Coronary artery (tissue), 2 donors: ENCODE measurements around the gene HCAR1.
"Not testable (repeated sequence)": the region's sequence is repeated elsewhere in the genome, so short reads cannot be mapped to it uniquely, and the experiment has no call there.

Source experiments
- DNase-seq: peaks from one replicate; pipeline ENCODE4 v3.0.0-alpha.2; 2017; ENCODE audit warnings: low spot score
- H3K27ac ChIP-seq, 2 donors: fragments of 200-600 bp; sonication (generic); one replicate each; pipeline ENCODE4 v1.5.1; 2016 to 2019
- H3K4me3 ChIP-seq: fragments of 200-600 bp; sonication (generic); 2 replicates; pipeline ENCODE4 v1.5.1; 2016; ENCODE audit warnings: mild to moderate bottlenecking, moderate library complexity
- TF ChIP-seq, protein P1 (sequence below): fragments of 200-600 bp; sonication (generic); IDR thresholded peaks from one replicate; pipeline ENCODE4 v1.5.1; 2019; ENCODE audit warnings: antibody characterized with exemption

HCAR1 gene

GRCh38 chr12:122721057-122721545, 9.5 kb downstream of the HCAR1 start:
- H3K27ac ChIP-seq: no peak overlapping the region
- TF ChIP-seq, protein P1, sequence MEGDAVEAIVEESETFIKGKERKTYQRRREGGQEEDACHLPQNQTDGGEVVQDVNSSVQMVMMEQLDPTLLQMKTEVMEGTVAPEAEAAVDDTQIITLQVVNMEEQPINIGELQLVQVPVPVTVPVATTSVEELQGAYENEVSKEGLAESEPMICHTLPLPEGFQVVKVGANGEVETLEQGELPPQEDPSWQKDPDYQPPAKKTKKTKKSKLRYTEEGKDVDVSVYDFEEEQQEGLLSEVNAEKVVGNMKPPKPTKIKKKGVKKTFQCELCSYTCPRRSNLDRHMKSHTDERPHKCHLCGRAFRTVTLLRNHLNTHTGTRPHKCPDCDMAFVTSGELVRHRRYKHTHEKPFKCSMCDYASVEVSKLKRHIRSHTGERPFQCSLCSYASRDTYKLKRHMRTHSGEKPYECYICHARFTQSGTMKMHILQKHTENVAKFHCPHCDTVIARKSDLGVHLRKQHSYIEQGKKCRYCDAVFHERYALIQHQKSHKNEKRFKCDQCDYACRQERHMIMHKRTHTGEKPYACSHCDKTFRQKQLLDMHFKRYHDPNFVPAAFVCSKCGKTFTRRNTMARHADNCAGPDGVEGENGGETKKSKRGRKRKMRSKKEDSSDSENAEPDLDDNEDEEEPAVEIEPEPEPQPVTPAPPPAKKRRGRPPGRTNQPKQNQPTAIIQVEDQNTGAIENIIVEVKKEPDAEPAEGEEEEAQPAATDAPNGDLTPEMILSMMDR: no peak
- no peak for DNase-seq
- H3K4me3 ChIP-seq: no peak overlapping the region

GRCh38 chr12:122716658-122717057, 14.0 kb downstream of the HCAR1 start, which contains the start of gene HCAR3:
TSS of gene HCAR3 (minus strand) at chr12:122716811. CDS start at chr12:122716737, 74 bp downstream.
- not testable (repeated sequence) for H3K27ac ChIP-seq, DNase-seq, H3K4me3 ChIP-seq

DNA sequence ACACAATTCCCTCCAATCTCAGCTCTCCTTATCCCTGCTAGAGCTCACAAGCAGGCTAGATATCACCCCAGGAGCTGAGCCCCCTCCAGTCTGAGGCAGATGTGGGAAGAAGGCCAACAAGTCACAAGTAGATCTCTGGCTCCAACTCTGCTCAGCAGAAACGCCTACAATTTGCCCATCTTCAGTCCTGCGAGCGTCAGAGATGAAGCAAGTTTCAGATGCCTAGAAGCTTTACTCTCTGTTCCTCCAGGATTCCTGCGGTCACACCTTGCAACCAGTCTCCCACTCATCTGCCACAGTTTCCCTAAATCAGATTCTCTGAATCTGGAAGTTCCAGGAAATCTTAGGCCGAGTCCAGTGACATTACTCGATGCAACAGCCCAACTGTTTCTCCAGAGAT, 15.4 kb downstream of the HCAR1 start:
- DNase-seq, H3K4me3 ChIP-seq, H3K27ac ChIP-seq: not testable (repeated sequence)

- H3K27ac ChIP-seq, DNase-seq, H3K4me3 ChIP-seq: not testable (repeated sequence)
Observed at GRCh38 chr12:122713491-122714188, 17.0 kb downstream of the HCAR1 start.

GRCh38 chr12:122711266-122711665, 19.4 kb downstream of the HCAR1 start:
- not testable (repeated sequence) for H3K4me3 ChIP-seq, H3K27ac ChIP-seq, DNase-seq

DNA sequence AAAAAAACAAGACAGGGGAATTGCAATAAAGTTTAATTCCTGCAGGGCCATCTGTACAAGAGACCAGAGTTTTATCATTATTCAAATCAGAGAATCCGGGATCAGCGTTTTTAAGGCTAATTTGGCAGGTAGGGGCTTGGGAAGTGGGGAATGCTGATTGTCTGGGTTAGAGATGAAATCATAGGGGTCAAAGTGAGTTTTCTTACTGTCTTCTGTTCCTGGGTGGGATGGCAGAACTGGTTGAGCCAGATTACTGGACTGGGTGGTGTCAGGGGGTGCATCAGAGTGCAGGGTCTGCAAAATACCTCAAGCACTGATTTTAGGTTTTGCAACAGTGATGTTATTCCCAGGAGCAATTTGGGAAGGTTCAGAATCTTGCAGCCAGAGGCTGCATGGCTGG, 20.3 kb downstream of the HCAR1 start:
- not testable (repeated sequence) for H3K4me3 ChIP-seq, DNase-seq, H3K27ac ChIP-seq

- H3K4me3 ChIP-seq, DNase-seq, H3K27ac ChIP-seq: not testable (repeated sequence)
Observed at GRCh38 chr12:122709287-122709686, 21.4 kb downstream of the HCAR1 start.

DNA sequence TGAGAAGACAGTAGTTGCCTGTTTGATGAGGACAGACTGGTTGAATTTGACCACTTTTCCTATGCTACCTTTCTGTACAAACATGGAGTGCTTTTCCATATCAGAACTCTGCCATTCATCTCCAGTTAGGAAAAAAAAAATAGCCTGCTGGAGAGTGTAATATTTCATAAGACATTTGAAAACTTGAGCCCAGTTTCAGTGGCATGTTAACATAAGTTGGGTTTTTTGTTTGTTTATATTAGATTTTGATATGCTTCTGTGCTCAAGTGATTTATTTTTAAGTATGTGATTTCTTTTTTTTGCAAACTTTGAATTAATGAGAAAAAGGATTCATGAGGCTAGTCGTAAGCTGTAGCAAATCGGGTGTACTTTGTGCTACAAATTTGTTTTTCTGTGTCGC, 26.8 kb downstream of the HCAR1 start:
- DNase-seq, H3K4me3 ChIP-seq, H3K27ac ChIP-seq: not testable (repeated sequence)

- H3K27ac ChIP-seq, H3K4me3 ChIP-seq, DNase-seq: not testable (repeated sequence)
Observed at GRCh38 chr12:122702890-122703611, 27.6 kb downstream of the HCAR1 start, which contains the start of gene HCAR2. TSS of gene HCAR2 (minus strand) at chr12:122703357. CDS start at chr12:122703283, 74 bp downstream.

DNA sequence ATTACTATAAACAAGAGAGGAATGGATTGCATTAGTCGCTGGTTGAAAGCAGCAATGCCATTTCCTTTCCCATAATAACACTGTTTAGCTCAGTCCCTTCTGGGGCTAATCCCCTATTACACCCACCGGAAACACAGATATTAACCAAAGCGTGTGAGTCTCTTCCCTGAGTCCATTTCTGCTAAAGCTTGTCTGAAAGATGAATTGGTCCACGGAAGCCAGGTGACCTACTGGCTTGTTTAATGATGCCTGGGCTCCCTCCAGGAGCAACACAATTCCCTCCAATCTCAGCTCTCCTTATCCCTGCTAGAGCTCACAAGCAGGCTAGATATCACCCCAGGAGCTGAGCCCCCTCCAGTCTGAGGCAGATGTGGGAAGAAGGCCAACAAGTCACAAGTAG, 29.2 kb downstream of the HCAR1 start:
- not testable (repeated sequence) for H3K4me3 ChIP-seq, DNase-seq, H3K27ac ChIP-seq

GRCh38 chr12:122700038-122700710, 30.5 kb downstream of the HCAR1 start:
- not testable (repeated sequence) for H3K4me3 ChIP-seq, H3K27ac ChIP-seq, DNase-seq

DNA sequence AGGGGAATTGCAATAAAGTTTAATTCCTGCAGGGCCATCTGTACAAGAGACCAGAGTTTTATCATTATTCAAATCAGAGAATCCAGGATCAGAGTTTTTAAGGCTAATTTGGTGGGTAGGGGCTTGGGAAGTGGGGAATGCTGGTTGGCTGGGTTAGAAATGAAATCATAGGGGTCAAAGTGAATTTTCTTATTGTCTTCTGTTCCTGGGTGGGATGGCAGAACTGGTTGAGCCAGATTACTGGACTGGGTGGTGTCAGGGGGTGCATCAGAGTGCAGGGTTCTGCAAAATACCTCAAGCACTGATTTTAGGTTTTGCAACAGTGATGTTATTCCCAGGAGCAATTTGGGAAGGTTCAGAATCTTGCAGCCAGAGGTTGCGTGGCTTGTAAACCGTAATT, 33.7 kb downstream of the HCAR1 start:
- H3K4me3 ChIP-seq, DNase-seq, H3K27ac ChIP-seq: not testable (repeated sequence)

- no peak for DNase-seq
- Histone ChIP-seq H3K4me3 (no peak overlapping the region), H3K27ac (no peak overlapping the region)
- TF ChIP-seq, protein P1: no peak
Observed at GRCh38 chr12:122691566-122691965, 39.1 kb downstream of the HCAR1 start.
